SK-N-SH (cell line): ENCODE results near the gene AGBL1. TPM values are rescaled to one million over a fixed set of nuclear protein-coding genes. Genes with fewer than 3 reads are reported as not detected.

ENCODE experiments used
- CTCF ChIA-PET: fragments of 300-600, 350-600 bp; formaldehyde crosslinking; extraction: SDS; loops from one replicate; lab custom pipeline; 2021; lab: Yijun Ruan, JAX
- POLR2A ChIA-PET: fragments of 350-600 bp; sonication (Branson Sonifier 250); formaldehyde crosslinking; extraction: SDS; loops from one replicate; lab custom pipeline; 2020; ENCODE audit warnings: antibody characterized with exemption, inconsistent platforms; lab: Yijun Ruan, JAX
- DNase-seq: peaks from one replicate; pipeline ENCODE4 v3.0.0; 2012
- H2AFZ ChIP-seq: fragments of 200-600 bp; sonication (generic); 2 replicates; pipeline ENCODE4 v1.8.1; 2016; ENCODE audit warnings: antibody characterized with exemption, mild to moderate bottlenecking, low read depth
- H3F3A ChIP-seq: fragments of 200-600 bp; sonication (generic); replicated peaks from 2 replicates; pipeline ENCODE3; 2016; ENCODE audit warnings: antibody characterized with exemption, mild to moderate bottlenecking; ENCODE audit not compliant: insufficient read depth
- H3K27ac ChIP-seq, 2 experiments: fragments of 200-500 bp in 1 of 2; fragments of 200-600 bp in 1 of 2; sonication (Bioruptor generic) in 1 of 2; sonication (generic), shearing (Covaris generic) in 1 of 2; 2 replicates each; pipeline versions ENCODE4 v1.5.1 to v1.6.1; 2014 to 2016; ENCODE audit warnings: low read depth in 2 of 2, inconsistent platforms in 1 of 2, low read length in 1 of 2, mild to moderate bottlenecking in 1 of 2, mixed read lengths in 1 of 2
- H3K27me3 ChIP-seq: fragments of 200-600 bp; sonication (generic), shearing (Covaris generic); 2 replicates; pipeline ENCODE4 v1.6.1; 2016; ENCODE audit warnings: mixed run types; ENCODE audit not compliant: insufficient read depth
- H3K36me3 ChIP-seq, 2 experiments: fragments of 200-500 bp in 1 of 2; fragments of 200-600 bp in 1 of 2; sonication (Bioruptor generic) in 1 of 2; sonication (generic) in 1 of 2; replicated peaks in 1 of 2; 2 replicates each; pipeline versions ENCODE3 to v1.5.1; 2014 to 2016; ENCODE audit warnings: low read length in 1 of 2, mild to moderate bottlenecking in 1 of 2; ENCODE audit not compliant: insufficient read depth in 2 of 2, control insufficient read depth in 1 of 2
- H3K4me1 ChIP-seq, 2 experiments: fragments of 200-500 bp in 1 of 2; fragments of 200-600 bp in 1 of 2; sonication (Bioruptor generic) in 1 of 2; sonication (generic), shearing (Covaris generic) in 1 of 2; 2 replicates each; pipeline versions ENCODE4 v1.5.1 to v1.6.1; 2014 to 2016; ENCODE audit warnings: low read depth in 1 of 2, low read length in 1 of 2, mixed run types in 1 of 2; ENCODE audit not compliant: insufficient read depth in 2 of 2, control insufficient read depth in 1 of 2
- H3K4me2 ChIP-seq: fragments of 200-600 bp; sonication (generic), shearing (Covaris generic); 2 replicates; pipeline ENCODE4 v1.6.1; 2017; ENCODE audit warnings: mixed run types
- H3K4me3 ChIP-seq, 2 experiments: fragments of 200-500 bp in 1 of 2; fragments of 200-600 bp in 1 of 2; sonication (Bioruptor generic) in 1 of 2; sonication (generic), shearing (Covaris generic) in 1 of 2; 2 replicates each; pipeline versions ENCODE4 v1.5.1 to v1.8.1; 2014 to 2016; ENCODE audit warnings: low read depth in 2 of 2, inconsistent platforms in 1 of 2, low read length in 1 of 2, mild to moderate bottlenecking in 1 of 2, mixed read lengths in 1 of 2, moderate library complexity in 1 of 2
- H3K79me2 ChIP-seq: fragments of 200-600 bp; sonication (generic); 2 replicates; pipeline ENCODE4 v1.8.1; 2017; ENCODE audit warnings: mild to moderate bottlenecking; ENCODE audit not compliant: insufficient read depth
- H3K9ac ChIP-seq: fragments of 200-600 bp; sonication (generic); 2 replicates; pipeline ENCODE4 v1.6.1; 2017; ENCODE audit warnings: mixed run types
- H3K9me2 ChIP-seq: fragments of 200-600 bp; sonication (generic); 2 replicates; pipeline ENCODE4 v1.6.1; 2017; ENCODE audit warnings: mixed run types
- H3K9me3 ChIP-seq: fragments of 200-600 bp; sonication (generic); 2 replicates; pipeline ENCODE4 v1.6.1; 2017; ENCODE audit warnings: mixed run types, mild to moderate bottlenecking, moderate library complexity
- H4K20me1 ChIP-seq: fragments of 200-600 bp; sonication (generic); 2 replicates; pipeline ENCODE4 v1.6.1; 2017; ENCODE audit warnings: mild to moderate bottlenecking, mixed run types; ENCODE audit not compliant: insufficient read depth
- CHD2 ChIP-seq: fragments of 150-350 bp; IDR thresholded peaks from 2 replicates; pipeline ENCODE4 v1.6.1; 2018; ENCODE audit warnings: low read length; ENCODE audit not compliant: partially characterized antibody
- FOSL2 ChIP-seq: IDR thresholded peaks from 2 replicates; pipeline ENCODE4 v1.4.0; 2012; ENCODE audit warnings: low read depth, mild to moderate bottlenecking, moderate library complexity, borderline replicate concordance
- GABPA ChIP-seq: IDR thresholded peaks from 2 replicates; pipeline ENCODE4 v1.4.0; 2012; ENCODE audit warnings: low read depth, mild to moderate bottlenecking
- MAX ChIP-seq: IDR thresholded peaks from 2 replicates; pipeline ENCODE4 v1.4.0; 2012; ENCODE audit warnings: low read depth
- MXI1 ChIP-seq: IDR thresholded peaks from 2 replicates; pipeline ENCODE4 v1.6.1; 2012; ENCODE audit warnings: mild to moderate bottlenecking, low read depth, low read length, improper control_type of control experiment
- PBX3 ChIP-seq: IDR thresholded peaks from 2 replicates; pipeline ENCODE4; 2012
- REST ChIP-seq: IDR thresholded peaks from 2 replicates; pipeline ENCODE4 v1.6.1; 2012; ENCODE audit warnings: mild to moderate bottlenecking, low read depth, low read length, moderate library complexity
- RXRA ChIP-seq: IDR thresholded peaks from 2 replicates; pipeline ENCODE4 v1.4.0; 2012; ENCODE audit warnings: low read depth, mild to moderate bottlenecking, borderline replicate concordance
- SIN3A ChIP-seq: IDR thresholded peaks from 2 replicates; pipeline ENCODE4 v1.6.1; 2012; ENCODE audit warnings: low read depth, mild to moderate bottlenecking, low read length, moderate library complexity, borderline replicate concordance
- SMC3 ChIP-seq: IDR thresholded peaks from 2 replicates; pipeline ENCODE4 v1.6.1; 2012; ENCODE audit warnings: low read depth, low read length, improper control_type of control experiment
- TCF12 ChIP-seq: IDR thresholded peaks from 2 replicates; pipeline ENCODE4 v1.4.0; 2012
- USF1 ChIP-seq: IDR thresholded peaks from 2 replicates; pipeline ENCODE4 v1.4.0; 2012; ENCODE audit warnings: low read depth, borderline replicate concordance
- YY1 ChIP-seq: IDR thresholded peaks from 2 replicates; pipeline ENCODE4 v1.4.0; 2012; ENCODE audit warnings: low read depth, mild to moderate bottlenecking
- WGBS: methylation state at CpG from one replicate; pipeline ENCODE4 v1.1.6; 2017; ENCODE audit warnings: low lambda C conversion rate; 5-methylcytosine and 5-hydroxymethylcytosine counted together
- polyA plus RNA-seq, 3 experiments: library from polyadenylated mRNA; depleted of rRNA; stranded (reverse); fragments of >200 nt; gene quantifications; 2 replicates each; pipeline ENCODE4 v1.2.3, GENCODE V29; 2012

AGBL1 gene
- polyA plus RNA-seq, 1 of the 3 experiments (the other 2 are of a cell fraction) = not detected

- Histone ChIP-seq H3K4me2 (no peak overlapping the region), H3K9ac (no peak overlapping the region), H3K79me2 (no peaks in the 10 kb centered on the region), H3K4me3 (no peak overlapping the region), H3F3A (peaks cover 7% of the 10 kb centered on the region), H3K27me3 (no peaks in the 10 kb centered on the region), H3K4me1 (peaks cover 0 to 5% of the 10 kb centered on the region in 2 experiments; a peak in 2 of 4 replicates), H3K9me3 (no peaks in the 10 kb centered on the region), H2AFZ (0 out of 2 replicates have a peak overlapping the region, but pooled peaks have one; percentile 8), H3K27ac (peak overlapping the region in 1 of 2 experiments; percentile 8; a peak in 1 of 4 replicates), H4K20me1 (no peaks in the 10 kb centered on the region), H3K36me3 (no peaks in the 10 kb centered on the region), H3K9me2 (no peaks in the 10 kb centered on the region)
- no peak for DNase-seq
- ChIA-PET POLR2A (no interaction called here), CTCF (interaction anchor here (0.6 kb wide), 1 partner anchor 248 kb away, joined by 3 read pairs; no protein-coding TSS in a partner anchor)
- TF ChIP-seq REST = no peak
- peak; percentile 62; the same call in 1 of the 2 replicates for TF ChIP-seq FOSL2
- TF ChIP-seq YY1 = no peak
- no peak for TF ChIP-seq MAX
- peak; percentile 59; the same call in 1 of the 2 replicates for TF ChIP-seq RXRA
- peak; percentile 38; the same call in 1 of the 2 replicates for TF ChIP-seq TCF12
- peak; percentile 27; the same call in 1 of the 2 replicates for TF ChIP-seq PBX3
- no peak for TF ChIP-seq CHD2
Measured at GRCh38 chr15:86197770-86198169, 118.1 kb downstream of the AGBL1 start.

- H3K4me3 ChIP-seq = no peak overlapping the region
- 74% methylated on average over 7 of the region's 7 CpGs for WGBS
- H3K4me2 ChIP-seq = no peak overlapping the region
- no peaks in the 10 kb centered on the region for H4K20me1 ChIP-seq
- no peak for DNase-seq
- peaks cover 7% of the 10 kb centered on the region for H3F3A ChIP-seq
- no peak for TF ChIP-seq USF1
- TF ChIP-seq REST = no peak
- TF ChIP-seq SMC3 = no peak
- no peak for TF ChIP-seq CHD2
- TF ChIP-seq GABPA = no peak
- TF ChIP-seq MXI1 = no peak
- no peak for TF ChIP-seq SIN3A
- no peak overlapping the region for H2AFZ ChIP-seq
- no peak overlapping the region for H3K9ac ChIP-seq
- no peaks in the 10 kb centered on the region for H3K36me3 ChIP-seq
- H3K79me2 ChIP-seq = no peaks in the 10 kb centered on the region
- H3K27me3 ChIP-seq = no peaks in the 10 kb centered on the region
- no peaks in the 10 kb centered on the region for H3K9me2 ChIP-seq
- no peaks in the 10 kb centered on the region for H3K4me1 ChIP-seq
- CTCF ChIA-PET = no interaction called here
- H3K27ac ChIP-seq = no peak overlapping the region
- POLR2A ChIA-PET = no interaction called here
- H3K9me3 ChIP-seq = no peaks in the 10 kb centered on the region
Measured at GRCh38 chr15:86199467-86200145, 119.9 kb downstream of the AGBL1 start.
